Pericardium fibroblast (primary cell): Measurements from ENCODE around the gene DGKI. TPM values are rescaled to one million over a fixed set of nuclear protein-coding genes. Genes with fewer than 3 reads are reported as not detected.

Experiments
- total RNA-seq: library from RNA; depleted of rRNA; stranded (reverse); fragments of >200 nt; gene quantifications from 2 replicates; pipeline ENCODE4 v1.2.3, GENCODE V29; 2015

Gene DGKI
- total RNA-seq: 1.4 TPM in 2 replicates

DNA sequence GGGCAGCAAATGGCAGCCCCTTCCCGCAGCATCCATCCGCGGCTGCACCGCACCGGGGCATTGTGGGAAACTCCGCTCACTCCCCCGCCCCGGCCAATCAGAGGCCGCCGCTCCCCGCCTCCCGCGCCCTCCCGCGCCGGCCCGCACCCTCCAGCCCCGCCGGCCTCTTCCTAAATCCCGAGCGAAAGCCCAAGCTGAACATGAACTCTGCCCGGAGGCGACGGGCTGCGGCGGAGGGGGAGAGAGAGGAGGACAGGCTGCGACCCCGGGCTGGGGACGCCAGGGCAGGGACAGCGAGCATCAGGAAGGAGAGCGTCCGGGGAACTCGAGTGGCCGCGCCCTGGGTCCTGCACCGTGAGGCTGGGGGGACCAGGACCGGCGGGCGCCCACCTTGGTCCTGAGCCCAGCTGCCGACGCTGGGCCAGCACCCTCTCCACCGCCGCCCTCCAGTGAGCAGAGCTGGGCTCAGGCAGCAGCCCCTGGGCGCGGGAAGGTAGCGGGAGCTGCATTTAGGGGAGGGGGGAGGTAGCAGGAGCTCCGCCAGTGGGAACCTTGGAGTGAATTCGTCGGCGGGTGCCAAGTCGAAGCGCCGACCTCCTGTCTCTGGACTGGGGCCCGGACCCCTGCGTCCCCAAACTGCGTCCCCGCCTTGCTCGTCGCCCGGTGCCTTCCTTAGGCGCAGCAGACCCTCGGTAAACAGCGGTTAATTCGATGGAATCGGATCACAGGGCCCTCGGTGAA is at the start of gene DGKI:
Gene DGKI (minus strand): TSS at position 148 of the 741 bp plus-strand sequence.

DNA sequence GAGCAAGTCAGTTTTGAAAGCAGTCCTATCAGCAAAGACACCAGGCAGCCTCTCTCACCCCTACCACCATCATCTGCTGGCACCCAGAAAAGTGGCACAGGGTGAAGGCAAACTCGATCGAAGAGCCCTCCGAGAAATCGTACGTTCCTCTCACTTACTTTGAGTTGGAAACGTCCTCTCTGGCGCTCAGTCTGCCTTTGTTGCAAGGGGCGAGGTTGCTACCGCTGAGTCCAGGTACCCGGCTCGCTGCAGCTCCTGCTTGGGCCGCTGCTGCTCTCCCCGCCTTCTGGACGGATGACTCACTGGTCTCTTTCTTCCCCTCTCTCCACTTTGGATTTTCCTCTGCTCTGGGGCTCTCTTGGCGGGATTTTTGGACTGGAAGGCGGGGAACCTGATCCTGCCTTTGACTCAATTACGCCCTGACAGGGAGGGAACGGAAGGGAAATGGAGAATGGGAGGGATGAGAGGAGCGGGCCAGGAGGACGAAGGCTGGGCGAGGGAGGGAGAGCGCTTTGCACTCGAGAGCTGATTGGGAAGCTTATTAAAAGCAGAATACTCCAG is 503.4 kb downstream of the DGKI start, which contains the start of gene PTN:
Gene PTN (minus strand): TSS at position 453 of the 561 bp plus-strand sequence. CDS start 88,760 bp downstream, outside the sequence.

Other genes starting within 250 kb of the DGKI start
- gene CREB3L2, start 155.1 kb upstream of the DGKI start, total RNA-seq: 17.2 and 18.6 TPM in 2 replicates
- not detected in 2 replicates for gene AKR1D1, start 229.5 kb upstream of the DGKI start, total RNA-seq